ENCODE data around the gene DNAJC5.

The DNAJC5 gene

GRCh38 chr20:63945031-63945658, 50.2 kb downstream of the DNAJC5 start:
- H3K4me3 ChIP-seq (ENCODE audit: low read depth, low read length) = no peak overlapping the region
- no peak for DNase-seq (ENCODE audit: low read depth)
- TF ChIP-seq, protein P1, sequence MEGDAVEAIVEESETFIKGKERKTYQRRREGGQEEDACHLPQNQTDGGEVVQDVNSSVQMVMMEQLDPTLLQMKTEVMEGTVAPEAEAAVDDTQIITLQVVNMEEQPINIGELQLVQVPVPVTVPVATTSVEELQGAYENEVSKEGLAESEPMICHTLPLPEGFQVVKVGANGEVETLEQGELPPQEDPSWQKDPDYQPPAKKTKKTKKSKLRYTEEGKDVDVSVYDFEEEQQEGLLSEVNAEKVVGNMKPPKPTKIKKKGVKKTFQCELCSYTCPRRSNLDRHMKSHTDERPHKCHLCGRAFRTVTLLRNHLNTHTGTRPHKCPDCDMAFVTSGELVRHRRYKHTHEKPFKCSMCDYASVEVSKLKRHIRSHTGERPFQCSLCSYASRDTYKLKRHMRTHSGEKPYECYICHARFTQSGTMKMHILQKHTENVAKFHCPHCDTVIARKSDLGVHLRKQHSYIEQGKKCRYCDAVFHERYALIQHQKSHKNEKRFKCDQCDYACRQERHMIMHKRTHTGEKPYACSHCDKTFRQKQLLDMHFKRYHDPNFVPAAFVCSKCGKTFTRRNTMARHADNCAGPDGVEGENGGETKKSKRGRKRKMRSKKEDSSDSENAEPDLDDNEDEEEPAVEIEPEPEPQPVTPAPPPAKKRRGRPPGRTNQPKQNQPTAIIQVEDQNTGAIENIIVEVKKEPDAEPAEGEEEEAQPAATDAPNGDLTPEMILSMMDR (IDR thresholded peaks at IDR 0.05; ENCODE audit: low read depth, low read length, missing control alignments) = no peak
- in situ Hi-C loops (cut with HindIII; ENCODE audit: low sequenced_read_pairs) = no loop called here

- TF ChIP-seq, protein P1 (IDR thresholded peaks at IDR 0.05; ENCODE audit: low read depth, low read length, missing control alignments) = no peak
- no peak overlapping the region for H3K4me3 ChIP-seq (ENCODE audit: low read depth, low read length)
- in situ Hi-C loops (cut with HindIII; ENCODE audit: low sequenced_read_pairs) = no loop called here
- no peak for DNase-seq (ENCODE audit: low read depth)
Observed at GRCh38 chr20:63945921-63946920, 51.3 kb downstream of the DNAJC5 start.

GRCh38 chr20:63946986-63947637, 52.2 kb downstream of the DNAJC5 start:
- DNase-seq (ENCODE audit: low read depth) = no peak
- H3K4me3 ChIP-seq (ENCODE audit: low read depth, low read length) = no peak overlapping the region
- TF ChIP-seq, protein P1 (IDR thresholded peaks at IDR 0.05; ENCODE audit: low read depth, low read length, missing control alignments) = no peak
- in situ Hi-C loops (cut with HindIII; ENCODE audit: low sequenced_read_pairs) = no loop called here

- DNase-seq (ENCODE audit: low read depth) = no peak
- no peak overlapping the region for H3K4me3 ChIP-seq (ENCODE audit: low read depth, low read length)
- in situ Hi-C loops (cut with HindIII; ENCODE audit: low sequenced_read_pairs) = no loop called here
- TF ChIP-seq, protein P1 (IDR thresholded peaks at IDR 0.05; ENCODE audit: low read depth, low read length, missing control alignments) = no peak
Observed at GRCh38 chr20:63947638-63948456, 52.9 kb downstream of the DNAJC5 start.

- no peak overlapping the region for H3K4me3 ChIP-seq (ENCODE audit: low read depth, low read length)
- in situ Hi-C loops (cut with HindIII; ENCODE audit: low sequenced_read_pairs) = no loop called here
- DNase-seq (ENCODE audit: low read depth) = no peak
- TF ChIP-seq, protein P1 (IDR thresholded peaks at IDR 0.05; ENCODE audit: low read depth, low read length, missing control alignments) = no peak
Observed at GRCh38 chr20:63950701-63951397, 55.9 kb downstream of the DNAJC5 start.
